ENCODE measurements around the gene SLC27A3. TPM values are rescaled to one million over a fixed set of nuclear protein-coding genes. Genes with fewer than 3 reads are reported as not detected.

The SLC27A3 gene
- total and polyA plus RNA-seq, 2 of the 8 experiments (the other 6 are each of a cell fraction or from before 2014, with no cell fraction given) = 39.1 to 40.1 TPM

- no peak for TF ChIP-seq POU5F1 (IDR thresholded peaks at IDR 0.05; ENCODE audit: low read depth, low read length)
- no peak for TF ChIP-seq SP1 (IDR thresholded peaks at IDR 0.05; ENCODE audit: low read depth, low read length)
Observed at GRCh38 chr1:153778051-153778823, 3.0 kb downstream of the SLC27A3 start (continued).

Measured in H1 (cell line).